ENCODE data around the gene MT1E.

The MT1E gene

DNA sequence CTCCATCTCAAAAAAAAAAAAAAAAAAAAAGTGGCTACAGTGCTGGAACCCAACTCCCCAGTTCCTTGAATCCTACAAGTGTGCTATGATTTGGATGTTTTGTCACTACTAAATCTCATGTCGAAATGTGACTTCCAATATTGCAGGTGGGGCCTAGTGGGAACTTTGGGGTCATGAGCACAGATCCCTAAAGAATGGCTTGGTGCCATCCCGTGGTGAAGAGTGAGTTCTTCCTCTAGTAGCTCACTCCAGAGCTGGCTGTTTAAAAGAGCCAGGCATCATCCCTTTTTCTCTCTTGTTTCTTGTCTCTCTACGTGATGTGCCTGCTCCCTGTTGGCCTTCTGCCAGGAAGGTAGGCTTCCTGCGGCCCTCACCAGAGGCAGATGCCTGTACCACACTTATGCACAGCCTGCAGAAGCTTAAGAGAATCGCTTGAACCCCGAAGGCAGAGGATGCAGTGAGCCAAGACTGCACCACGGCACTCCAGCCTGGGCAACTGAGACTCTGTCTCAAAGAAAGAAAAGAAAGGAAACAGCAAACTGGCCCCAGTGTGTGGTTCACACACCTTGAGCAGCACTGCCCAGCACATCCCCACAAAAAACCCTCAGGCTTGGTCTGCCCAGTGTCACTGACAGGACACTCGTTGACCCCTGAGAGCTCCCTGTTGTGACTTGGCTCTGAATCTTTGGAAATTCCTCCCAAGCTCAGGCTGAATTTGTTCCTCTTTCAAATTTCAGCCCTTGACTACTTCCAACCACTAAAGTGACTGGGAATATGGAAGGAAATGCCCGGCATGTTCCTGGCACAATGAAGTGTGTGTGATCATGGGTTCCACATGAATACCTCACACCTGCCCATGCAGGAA lies 3.1 kb downstream of the MT1E start:
- DNase-seq, result no peak

- no peak for DNase-seq
Measured at GRCh38 chr16:56629531-56629930, 4.0 kb downstream of the MT1E start.

- no peak for DNase-seq
Measured at GRCh38 chr16:56630134-56630533, 4.6 kb downstream of the MT1E start.

GRCh38 chr16:56631197-56631596 lies 5.6 kb downstream of the MT1E start:
- no peak for DNase-seq

GRCh38 chr16:56631832-56632155 lies 6.2 kb downstream of the MT1E start:
- no peak for DNase-seq

DNA sequence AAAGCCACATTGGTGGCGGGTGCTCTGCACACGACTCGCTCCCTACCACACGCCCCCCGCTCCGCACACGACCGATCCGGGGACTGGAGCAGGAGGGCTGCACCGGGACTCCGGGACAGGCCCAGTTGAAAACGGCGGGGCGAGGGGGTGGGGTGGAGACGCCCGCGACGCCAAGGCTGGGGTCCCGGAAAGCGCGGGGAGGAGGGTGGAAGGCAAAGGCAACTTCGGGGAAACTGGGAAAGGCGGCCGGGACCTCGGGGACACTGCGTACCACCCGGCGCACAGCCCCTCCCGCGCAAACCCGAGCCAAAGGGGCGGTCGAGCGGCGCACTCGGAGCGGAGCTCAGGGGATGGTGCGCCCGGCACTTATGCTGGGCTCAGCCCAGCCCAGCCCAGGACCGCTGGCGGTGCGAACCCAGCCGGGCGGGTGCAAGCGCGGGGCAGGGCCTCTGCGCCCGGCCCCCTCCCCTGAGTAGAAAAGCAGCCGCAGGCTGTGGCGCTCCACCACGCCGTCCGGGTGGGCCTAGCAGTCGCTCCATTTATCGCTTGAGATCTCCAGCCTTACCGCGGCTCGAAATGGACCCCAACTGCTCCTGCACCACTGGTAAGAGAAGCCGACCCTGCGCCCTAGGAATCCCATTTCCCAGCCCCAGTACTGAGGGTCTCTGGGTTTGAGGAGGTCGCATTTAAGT lies 6.7 kb downstream of the MT1E start, which contains the start of gene MT1M:
Gene MT1M (plus strand): TSS at position 504 of the 692 bp plus-strand sequence. CDS start 73 bp downstream, at position 577.
- DNase-seq, result no peak

DNA sequence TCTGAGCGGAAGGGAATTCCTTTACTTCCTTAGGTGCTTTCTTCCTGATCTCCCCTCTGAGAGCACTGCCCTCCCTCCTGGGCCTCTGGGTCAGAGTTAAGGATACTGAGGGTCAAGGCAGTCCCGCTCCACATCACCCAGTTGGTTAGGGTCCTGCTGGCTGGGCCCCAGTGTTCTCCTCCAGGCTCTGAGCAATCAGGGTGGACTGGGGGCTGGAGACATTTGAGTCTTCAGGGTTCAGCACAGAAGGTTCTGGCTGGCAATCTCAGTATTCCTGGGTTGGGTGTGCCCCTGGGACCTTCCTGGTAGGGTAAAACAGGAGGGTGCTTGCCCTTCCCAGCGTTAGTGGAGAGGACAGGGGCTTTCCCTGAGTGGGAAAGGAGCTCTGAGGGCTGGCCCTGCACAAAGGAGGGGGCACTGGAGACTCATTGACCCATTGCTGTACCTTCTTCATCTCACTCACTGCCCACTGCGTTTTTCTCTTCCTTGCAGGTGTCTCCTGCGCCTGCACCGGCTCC lies 7.3 kb downstream of the MT1E start:
- no peak for DNase-seq

- no peak for DNase-seq
Measured at GRCh38 chr16:56633535-56633934, 8.0 kb downstream of the MT1E start.

DNA sequence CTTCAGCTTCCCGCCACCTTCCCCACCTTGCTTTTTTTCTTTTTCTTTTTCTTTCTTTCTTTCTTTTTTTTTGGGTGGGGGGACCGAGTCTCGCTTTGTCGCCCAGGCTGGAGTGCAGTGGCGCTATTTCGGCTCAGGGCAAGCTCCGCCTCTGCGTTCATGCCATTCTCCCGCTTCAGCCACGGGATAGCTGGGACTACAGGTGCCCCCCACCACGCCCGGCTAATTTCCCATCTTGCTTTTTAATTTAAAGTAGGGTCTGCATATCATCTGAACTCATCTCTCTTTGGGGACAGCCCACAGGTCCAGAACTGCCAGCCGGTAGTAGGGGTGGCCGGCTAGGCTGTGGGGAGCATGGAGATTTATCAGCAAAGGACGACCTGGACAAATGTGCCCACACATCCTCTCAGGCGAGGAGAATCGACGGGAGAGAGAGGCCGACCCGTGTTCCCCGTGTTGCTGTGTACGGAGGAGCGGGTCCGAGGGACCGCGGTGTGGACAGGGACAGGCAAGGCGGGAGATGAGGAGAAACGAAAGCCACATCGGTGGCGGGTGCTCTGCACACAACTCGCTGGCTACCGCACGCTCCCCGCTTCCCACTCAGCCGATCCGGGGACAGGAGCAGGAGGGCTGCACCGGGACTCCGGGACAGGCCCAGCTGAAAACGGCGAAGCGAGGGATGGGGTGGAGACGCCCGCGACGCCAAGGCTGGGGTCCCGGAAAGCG lies 9.3 kb downstream of the MT1E start:
- no peak for DNase-seq

- no peak for DNase-seq
Measured at GRCh38 chr16:56635441-56635967, 9.9 kb downstream of the MT1E start.

DNA sequence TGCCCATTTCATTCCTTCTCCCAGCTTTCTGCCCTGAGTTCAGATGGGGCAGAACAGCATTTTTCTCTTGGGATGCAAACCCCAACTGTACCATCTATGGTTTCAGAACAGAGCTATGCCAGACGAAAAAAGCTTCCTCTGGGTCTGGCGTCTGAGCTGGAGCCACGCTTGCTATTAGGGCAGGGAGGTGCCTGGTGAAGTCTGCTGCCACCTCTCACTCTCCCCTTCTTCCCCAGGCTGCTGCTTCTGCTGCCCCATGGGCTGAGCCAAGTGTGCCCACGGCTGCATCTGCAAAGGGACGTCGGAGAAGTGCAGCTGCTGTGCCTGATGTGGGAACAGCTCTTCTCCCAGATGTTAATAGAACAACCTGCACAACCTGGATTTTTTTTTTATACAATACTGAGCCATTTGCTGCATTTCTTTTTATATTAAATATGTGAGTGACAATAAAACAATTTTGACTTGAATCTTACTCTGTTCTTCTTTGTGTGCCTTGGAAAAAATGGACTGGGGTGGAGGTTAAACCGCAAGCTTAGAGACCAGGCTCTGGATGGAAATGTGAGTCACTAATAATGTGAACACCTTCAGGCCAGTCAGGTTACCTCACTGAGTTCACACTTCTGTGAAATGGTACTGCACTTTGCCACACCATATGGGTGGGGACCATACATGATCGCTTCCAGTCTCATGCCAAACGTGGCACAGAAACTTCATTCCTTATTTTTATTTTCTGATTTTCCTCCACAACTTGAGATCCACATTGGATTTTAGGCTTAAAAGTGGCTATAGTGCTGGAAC lies 11.2 kb downstream of the MT1E start:
- no peak for DNase-seq

DNA sequence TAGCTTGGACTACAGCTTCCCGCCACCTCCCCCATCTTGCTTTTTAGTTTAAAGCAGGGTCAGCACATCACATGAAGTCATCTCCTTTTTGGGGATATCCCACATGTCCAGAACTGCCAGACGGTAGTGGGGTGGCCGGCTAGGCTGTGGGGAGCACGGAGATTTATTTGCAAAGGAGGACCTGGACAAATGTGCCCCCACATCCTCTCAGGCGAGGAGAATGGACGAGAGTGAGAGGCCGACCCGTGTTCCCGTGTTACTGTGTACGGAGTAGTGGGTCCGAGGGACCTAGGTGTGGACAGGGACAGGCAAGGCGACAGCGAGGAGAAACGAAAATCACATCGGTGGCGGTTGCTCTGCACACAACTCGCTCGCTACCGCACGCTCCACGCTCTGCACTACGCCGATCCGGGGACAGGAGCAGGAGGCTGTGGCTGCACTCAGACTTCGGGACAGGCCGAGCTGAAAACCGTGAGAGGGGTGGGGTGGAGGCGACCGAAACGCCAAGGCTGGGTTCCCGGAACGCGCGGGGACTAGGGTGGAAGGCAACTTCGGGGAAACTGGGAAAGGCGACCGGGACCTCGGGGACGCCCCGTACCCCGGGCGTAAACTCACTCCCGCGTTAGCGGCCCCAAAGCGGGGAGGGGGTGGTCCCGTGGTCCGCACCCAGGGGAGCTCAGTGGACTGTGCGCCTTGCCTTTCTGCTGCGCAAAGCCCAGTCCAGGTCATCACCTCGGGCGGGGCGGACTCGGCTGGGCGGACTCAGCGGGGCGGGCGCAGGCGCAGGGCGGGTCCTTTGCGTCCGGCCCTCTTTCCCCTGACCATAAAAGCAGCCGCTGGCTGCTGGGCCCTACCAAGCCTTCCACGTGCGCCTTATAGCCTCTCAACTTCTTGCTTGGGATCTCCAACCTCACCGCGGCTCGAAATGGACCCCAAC lies 12.5 kb downstream of the MT1E start, which contains the start of gene MT1A:
Gene MT1A (plus strand): TSS at position 853 of the 937 bp plus-strand sequence. CDS start 73 bp downstream, at position 926.
- DNase-seq, result no peak

- DNase-seq, result no peak
Measured at GRCh38 chr16:56639045-56639444, 13.5 kb downstream of the MT1E start.

GRCh38 chr16:56640076-56640475 lies 14.5 kb downstream of the MT1E start:
- no peak for DNase-seq

DNA sequence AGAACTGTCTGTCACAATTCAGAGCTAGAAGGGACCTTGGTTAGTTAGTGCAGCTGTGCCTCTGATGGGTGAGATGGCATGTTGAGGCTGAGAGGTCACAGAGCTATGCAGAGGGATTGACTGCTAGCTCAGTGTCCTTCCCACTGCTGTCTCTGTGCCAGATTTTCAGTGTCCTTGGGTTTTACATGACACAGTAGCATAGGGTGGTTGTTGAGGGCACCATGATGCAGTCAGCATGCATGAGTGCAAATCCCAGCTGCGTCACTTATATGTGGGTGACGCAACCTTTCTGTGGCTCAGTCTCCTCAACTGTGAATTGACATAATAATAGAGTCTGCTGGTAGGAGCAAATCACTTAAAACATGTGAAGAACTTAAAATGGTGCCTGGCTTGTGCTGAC lies 15.6 kb downstream of the MT1E start:
- no peak for DNase-seq

DNA sequence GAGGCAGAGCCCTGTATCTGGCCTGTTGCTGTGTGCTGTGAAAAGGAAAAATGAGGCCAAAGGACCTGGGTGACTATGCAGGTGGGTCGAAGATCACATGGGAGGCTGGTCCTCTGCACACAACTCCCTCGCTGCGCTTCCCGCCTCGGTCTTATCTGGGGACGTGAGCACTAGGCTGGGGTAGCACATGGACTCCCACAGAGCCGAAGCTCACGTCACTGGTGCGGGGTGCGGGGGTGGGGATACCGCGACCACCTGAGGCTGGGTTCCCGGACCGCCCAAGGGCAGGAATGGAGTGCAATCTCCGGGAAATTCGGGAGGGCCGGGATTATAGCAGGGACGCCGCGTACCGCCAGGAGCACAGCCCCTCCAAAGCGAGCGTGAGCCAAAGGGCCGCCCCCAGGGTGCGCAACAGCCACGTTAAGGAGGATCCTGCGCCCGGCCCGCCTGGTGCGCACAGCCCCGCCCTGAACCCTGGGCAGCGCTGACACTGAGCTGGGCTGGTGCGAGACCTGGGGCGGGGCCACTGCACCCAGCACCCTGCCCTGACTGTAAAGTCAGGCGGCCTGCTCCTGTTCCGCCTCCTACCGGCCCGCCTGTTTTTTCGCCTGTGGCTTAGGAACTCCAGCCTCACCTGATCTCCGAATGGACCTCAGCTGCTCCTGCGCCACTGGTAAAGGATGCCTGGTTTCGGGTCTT lies 17.6 kb downstream of the MT1E start:
- DNase-seq, result peak; percentile 68

GRCh38 chr16:56643833-56644232 lies 18.3 kb downstream of the MT1E start:
- DNase-seq, result no peak

- DNase-seq, result no peak
Measured at GRCh38 chr16:56645311-56645710, 19.7 kb downstream of the MT1E start.

- no peak for DNase-seq
Measured at GRCh38 chr16:56645838-56646237, 20.3 kb downstream of the MT1E start.
